Colonic mucosa (tissue), 4 donors: ENCODE data around the gene AMIGO3. TPM values are rescaled to one million over a fixed set of nuclear protein-coding genes. Genes with fewer than 3 reads are reported as not detected.

Experiments used
- DNase-seq: peaks from one replicate; pipeline ENCODE4 v3.0.0-alpha.2; 2020
- H3K27ac ChIP-seq: fragments of 200-600 bp; one replicate; pipeline ENCODE4 v1.8.0; 2021
- H3K27me3 ChIP-seq: fragments of 200-600 bp; one replicate; pipeline ENCODE4 v1.8.0; 2021
- H3K36me3 ChIP-seq: fragments of 200-600 bp; one replicate; pipeline ENCODE4 v1.8.0; 2021
- H3K4me1 ChIP-seq: fragments of 200-600 bp; one replicate; pipeline ENCODE4 v1.8.0; 2021; ENCODE audit warnings: mild to moderate bottlenecking
- H3K4me3 ChIP-seq: fragments of 200-600 bp; one replicate; pipeline ENCODE4 v1.8.0; 2021
- H3K9ac ChIP-seq, 2 donors: one replicate each; pipeline ENCODE4 v1.7.0; 2013; ENCODE audit warnings: control low read depth in 2 of 2, low read depth in 2 of 2, low read length in 2 of 2
- H3K9me3 ChIP-seq: fragments of 200-600 bp; one replicate; pipeline ENCODE4 v1.8.0; 2021
- CTCF ChIP-seq: fragments of 200-600 bp; IDR thresholded peaks from one replicate; pipeline ENCODE4 v1.8.0; 2022; ENCODE audit warnings: antibody characterized with exemption, mild to moderate bottlenecking
- intact Hi-C: fragments of 100-400 bp; cut with DNase I; formaldehyde crosslinking; loops from one replicate; pipeline ENCODE4 v1.14.1; 2022
- total RNA-seq, 2 donors: library from RNA; stranded (reverse); fragmentation: NEBNext Ultra II Directional in 1 of 2; extraction: Animal tissue kit (Norgen Biotek cat#: 25700) in 1 of 2; gene quantifications; one replicate each; pipeline ENCODE4 v1.2.1, GENCODE V29; 2021
- donor health status: healthy.
- donor health status: DM: no; HTN: no; CAD: no.
- donor health status: DM: no; HTN: no; CAD: no.

Gene AMIGO3
- total RNA-seq, 2 donors from 2014 or later = 0.16 TPM; not detected in 1

- H3K9me3 ChIP-seq = no peaks in the 10 kb centered on the region
- H3K4me3 ChIP-seq = no peak overlapping the region
- H3K4me1 ChIP-seq = no peaks in the 10 kb centered on the region
- no peak overlapping the region for H3K9ac ChIP-seq
- intact Hi-C loops = no loop called here
- no peak overlapping the region for H3K27ac ChIP-seq
- no peak for DNase-seq
- H3K36me3 ChIP-seq = peaks cover 8% of the 10 kb centered on the region
- no peaks in the 10 kb centered on the region for H3K27me3 ChIP-seq
- TF ChIP-seq CTCF = no peak
Observed at GRCh38 chr3:49732597-49732996, 13.1 kb upstream of the AMIGO3 start.

- DNase-seq = no peak
- intact Hi-C loops = no loop called here
- Histone ChIP-seq H3K9ac (no peak overlapping the region), H3K36me3 (peaks cover 14% of the 10 kb centered on the region), H3K27me3 (no peaks in the 10 kb centered on the region), H3K4me1 (peaks cover 8% of the 10 kb centered on the region), H3K4me3 (no peak overlapping the region), H3K9me3 (no peaks in the 10 kb centered on the region), H3K27ac (no peak overlapping the region)
- no peak for TF ChIP-seq CTCF
Observed at GRCh38 chr3:49729966-49730609, 10.6 kb upstream of the AMIGO3 start.

- no peak for TF ChIP-seq CTCF
- H3K27ac ChIP-seq = no peak overlapping the region
- intact Hi-C loops = no loop called here
- H3K27me3 ChIP-seq = no peaks in the 10 kb centered on the region
- no peak for DNase-seq
- no peaks in the 10 kb centered on the region for H3K9me3 ChIP-seq
- H3K4me3 ChIP-seq = no peak overlapping the region
- H3K4me1 ChIP-seq = peaks cover 17% of the 10 kb centered on the region
- no peak overlapping the region for H3K9ac ChIP-seq
- peaks cover 14% of the 10 kb centered on the region for H3K36me3 ChIP-seq
Observed at GRCh38 chr3:49727924-49728361, 8.5 kb upstream of the AMIGO3 start.

- peaks cover 23% of the 10 kb centered on the region for H3K4me1 ChIP-seq
- DNase-seq = no peak
- no peaks in the 10 kb centered on the region for H3K27me3 ChIP-seq
- no peaks in the 10 kb centered on the region for H3K9me3 ChIP-seq
- TF ChIP-seq CTCF = no peak
- no peak overlapping the region for H3K4me3 ChIP-seq
- intact Hi-C loops = no loop called here
- no peak overlapping the region for H3K9ac ChIP-seq
- H3K27ac ChIP-seq = no peak overlapping the region
- H3K36me3 ChIP-seq = peaks cover 8% of the 10 kb centered on the region
Observed at GRCh38 chr3:49727154-49727923, 7.9 kb upstream of the AMIGO3 start.

- Histone ChIP-seq H3K27ac (no peak overlapping the region), H3K4me3 (no peak overlapping the region), H3K9me3 (no peaks in the 10 kb centered on the region), H3K27me3 (no peaks in the 10 kb centered on the region), H3K36me3 (peaks cover 7% of the 10 kb centered on the region), H3K9ac (peak overlapping the region in 1 of 2 donors; percentile 19), H3K4me1 (peaks cover 25% of the 10 kb centered on the region)
- DNase-seq = peak; percentile 77
- intact Hi-C loops = no loop called here
- TF ChIP-seq CTCF = no peak
Observed at GRCh38 chr3:49725906-49726681, 6.6 kb upstream of the AMIGO3 start.
